T-helper 2 cell treated with Interferon-gamma antibody and Interleukin-4, amounts not matched to agents 5 μg/mL and 100 μg/mL, for 36 hours (primary cell): ENCODE data around the gene SAMD15.
"Not testable (repeated sequence)": the region's sequence is repeated elsewhere in the genome, so short reads cannot be mapped to it uniquely, and the experiment has no call there.

Source experiments
- DNase-seq: peaks from one replicate; pipeline ENCODE4 v3.0.0; 2021; ENCODE audit warnings: low spot score
- H3K27ac Mint-ChIP-seq: one replicate; pipeline ENCODE4 v1.8.0; 2021; ENCODE audit warnings: mild to moderate bottlenecking, mixed read lengths
- H3K27me3 Mint-ChIP-seq: one replicate; pipeline ENCODE4 v1.8.0; 2021; ENCODE audit warnings: low read depth, mixed read lengths
- H3K36me3 Mint-ChIP-seq: one replicate; pipeline ENCODE4 v1.8.0; 2021; ENCODE audit warnings: low read depth, mixed read lengths
- H3K4me1 Mint-ChIP-seq: one replicate; pipeline ENCODE4 v1.8.0; 2021; ENCODE audit warnings: low read depth, mixed read lengths
- H3K4me3 Mint-ChIP-seq: one replicate; pipeline ENCODE4 v1.8.0; 2022; ENCODE audit warnings: mild to moderate bottlenecking, moderate library complexity, mixed read lengths
- H3K9me3 Mint-ChIP-seq: one replicate; pipeline ENCODE4 v1.8.0; 2021; ENCODE audit warnings: mixed read lengths

SAMD15 gene

GRCh38 chr14:77406718-77407117, 29.5 kb downstream of the SAMD15 start:
- H3K36me3 Mint-ChIP-seq, result no peaks in the 10 kb centered on the region
- DNase-seq, result no peak
- peak overlapping the region; percentile 23 for H3K4me3 Mint-ChIP-seq
- no peak overlapping the region for H3K27ac Mint-ChIP-seq
- peaks cover 17% of the 10 kb centered on the region for H3K4me1 Mint-ChIP-seq
- no peaks in the 10 kb centered on the region for H3K9me3 Mint-ChIP-seq
- H3K27me3 Mint-ChIP-seq, result no peaks in the 10 kb centered on the region

GRCh38 chr14:77407158-77407557, 30.0 kb downstream of the SAMD15 start:
- Mint-ChIP-seq H3K9me3 (no peaks in the 10 kb centered on the region), H3K27me3 (no peaks in the 10 kb centered on the region), H3K27ac (no peak overlapping the region), H3K36me3 (no peaks in the 10 kb centered on the region), H3K4me1 (peaks cover 17% of the 10 kb centered on the region), H3K4me3 (peak overlapping the region; percentile 23)
- DNase-seq, result no peak

GRCh38 chr14:77409131-77409533, 32.0 kb downstream of the SAMD15 start:
- no peaks in the 10 kb centered on the region for H3K36me3 Mint-ChIP-seq
- H3K4me3 Mint-ChIP-seq, result no peak overlapping the region
- H3K27ac Mint-ChIP-seq, result no peak overlapping the region
- no peaks in the 10 kb centered on the region for H3K27me3 Mint-ChIP-seq
- H3K9me3 Mint-ChIP-seq, result no peaks in the 10 kb centered on the region
- peaks cover 17% of the 10 kb centered on the region for H3K4me1 Mint-ChIP-seq
- no peak for DNase-seq

DNA sequence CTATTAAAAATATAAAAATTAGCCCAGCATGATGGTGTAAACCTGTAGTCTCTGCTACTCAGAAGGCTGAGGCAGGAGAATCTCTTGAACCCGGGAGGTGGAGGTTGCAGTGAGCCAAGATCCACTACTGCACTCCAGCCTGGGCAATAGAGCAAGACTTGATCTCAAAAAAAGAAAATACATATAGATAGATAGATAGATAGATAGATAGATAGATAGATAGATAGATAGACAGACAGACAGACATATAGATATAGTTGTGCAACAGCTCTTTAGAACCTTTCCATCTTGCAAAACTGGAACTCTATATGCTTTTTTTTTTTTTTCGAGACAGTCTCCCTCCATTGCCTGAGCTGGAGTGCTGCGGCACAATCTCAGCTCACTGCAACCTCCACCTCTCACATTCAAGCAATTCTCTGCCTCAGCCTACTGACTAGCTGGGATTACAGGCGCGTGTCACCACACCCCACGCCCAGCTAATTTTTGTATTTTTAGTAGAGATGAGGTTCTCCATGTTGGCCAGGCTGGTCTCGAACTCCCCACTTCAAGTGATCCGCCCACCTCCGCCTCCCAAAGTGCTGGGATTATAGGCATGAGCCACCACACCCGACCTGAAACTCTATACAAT, 38.3 kb downstream of the SAMD15 start:
- H3K9me3 Mint-ChIP-seq, result peaks cover 12% of the 10 kb centered on the region
- not testable (repeated sequence) for H3K27ac Mint-ChIP-seq, H3K27me3 Mint-ChIP-seq, DNase-seq, H3K4me1 Mint-ChIP-seq, H3K4me3 Mint-ChIP-seq, H3K36me3 Mint-ChIP-seq

GRCh38 chr14:77416098-77416497, 38.9 kb downstream of the SAMD15 start:
- H3K4me1 Mint-ChIP-seq, DNase-seq, H3K27me3 Mint-ChIP-seq, H3K4me3 Mint-ChIP-seq, H3K36me3 Mint-ChIP-seq, H3K27ac Mint-ChIP-seq: not testable (repeated sequence)
- H3K9me3 Mint-ChIP-seq, result peaks cover 12% of the 10 kb centered on the region

DNA sequence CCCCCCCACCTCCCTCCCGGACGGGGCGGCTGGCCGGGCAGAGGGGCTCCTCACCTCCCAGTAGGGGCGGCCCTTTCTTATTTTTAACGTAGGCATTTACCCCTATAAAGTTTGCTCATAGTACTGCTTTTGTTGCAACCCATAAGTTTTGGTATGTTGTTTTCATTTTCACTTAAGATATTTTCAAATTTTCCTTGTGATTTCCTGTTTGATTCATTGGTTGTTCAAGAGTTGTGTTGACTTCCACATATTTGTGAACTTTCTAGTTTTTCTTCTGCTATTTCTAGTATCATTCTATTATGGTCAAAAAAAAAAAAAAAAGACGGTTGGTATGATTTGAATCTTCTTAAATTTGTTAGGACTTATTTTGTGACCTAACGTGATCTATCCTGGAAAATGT, 39.7 kb downstream of the SAMD15 start:
- no peak overlapping the region for H3K27ac Mint-ChIP-seq
- no peak overlapping the region for H3K4me3 Mint-ChIP-seq
- DNase-seq, result no peak
- H3K9me3 Mint-ChIP-seq, result peaks cover 12% of the 10 kb centered on the region
- no peaks in the 10 kb centered on the region for H3K4me1 Mint-ChIP-seq
- H3K36me3 Mint-ChIP-seq, result peaks cover 15% of the 10 kb centered on the region
- no peaks in the 10 kb centered on the region for H3K27me3 Mint-ChIP-seq

- peaks cover 36% of the 10 kb centered on the region for H3K36me3 Mint-ChIP-seq
- no peak overlapping the region for H3K27ac Mint-ChIP-seq
- peaks cover 12% of the 10 kb centered on the region for H3K9me3 Mint-ChIP-seq
- H3K4me1 Mint-ChIP-seq, result no peaks in the 10 kb centered on the region
- H3K27me3 Mint-ChIP-seq, result no peaks in the 10 kb centered on the region
- no peak for DNase-seq
- no peak overlapping the region for H3K4me3 Mint-ChIP-seq
Measured at GRCh38 chr14:77421201-77421600, 44.0 kb downstream of the SAMD15 start.

DNA sequence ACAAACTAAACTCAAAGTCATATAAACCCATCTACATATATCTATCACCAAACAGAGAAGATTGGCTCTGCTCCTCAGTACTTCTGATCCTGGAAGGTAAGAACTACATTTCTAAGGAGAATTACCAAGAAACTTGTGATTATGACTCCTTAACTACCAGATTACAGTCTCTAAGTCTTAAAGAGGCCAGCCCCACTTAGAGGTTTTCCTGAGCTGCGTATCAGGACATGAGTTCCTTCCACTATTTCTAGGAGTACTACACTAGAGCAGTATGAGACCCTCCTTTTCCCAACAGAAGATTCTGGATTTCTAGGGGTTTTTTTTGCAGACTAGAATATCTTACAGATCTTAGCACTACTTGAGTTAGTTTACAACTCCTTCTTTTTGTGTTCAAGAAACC, 46.2 kb downstream of the SAMD15 start, which contains the start of gene NOXRED1:
NOXRED1 (minus strand) TSS at position 101 of the 400 bp plus-strand sequence. CDS start 634 bp downstream, outside the sequence.
- DNase-seq, result no peak
- no peak within 1 kb of the TSS for H3K27ac Mint-ChIP-seq
- no peak within 1 kb of the TSS for H3K4me3 Mint-ChIP-seq
- H3K4me1 Mint-ChIP-seq, result no peaks in the 10 kb centered on the region
- no peaks in the 10 kb centered on the region for H3K27me3 Mint-ChIP-seq
- peaks cover 52% of the 10 kb centered on the region for H3K36me3 Mint-ChIP-seq
- H3K9me3 Mint-ChIP-seq, result peaks cover 12% of the 10 kb centered on the region

DNA sequence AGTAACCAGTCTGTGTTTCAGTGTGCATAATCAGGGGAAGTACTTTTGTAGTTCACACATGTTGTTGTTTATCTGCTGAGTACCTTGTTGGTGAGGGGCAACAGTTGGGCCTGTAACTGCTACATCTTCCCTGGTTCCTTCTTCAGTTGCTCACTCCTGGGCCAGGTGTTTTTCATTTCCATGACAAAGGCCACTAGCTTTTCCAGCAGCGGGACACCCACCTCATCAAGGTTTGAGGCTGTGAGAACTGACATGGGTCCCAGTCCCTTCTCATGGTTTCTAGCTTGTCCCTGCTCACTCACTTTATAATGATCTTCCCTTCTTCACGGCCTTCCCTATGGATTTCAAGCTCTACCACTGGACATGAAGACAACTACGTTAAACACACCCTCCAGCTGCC, 47.7 kb downstream of the SAMD15 start:
- Mint-ChIP-seq H3K27me3 (no peaks in the 10 kb centered on the region), H3K4me3 (no peak overlapping the region), H3K27ac (no peak overlapping the region), H3K9me3 (peaks cover 4% of the 10 kb centered on the region), H3K4me1 (no peaks in the 10 kb centered on the region), H3K36me3 (peaks cover 56% of the 10 kb centered on the region)
- no peak for DNase-seq

GRCh38 chr14:77426396-77426795, 49.2 kb downstream of the SAMD15 start:
- H3K27ac Mint-ChIP-seq, result no peak overlapping the region
- peaks cover 50% of the 10 kb centered on the region for H3K36me3 Mint-ChIP-seq
- H3K4me3 Mint-ChIP-seq, result no peak overlapping the region
- no peaks in the 10 kb centered on the region for H3K9me3 Mint-ChIP-seq
- DNase-seq, result no peak
- no peaks in the 10 kb centered on the region for H3K27me3 Mint-ChIP-seq
- H3K4me1 Mint-ChIP-seq, result no peaks in the 10 kb centered on the region

DNA sequence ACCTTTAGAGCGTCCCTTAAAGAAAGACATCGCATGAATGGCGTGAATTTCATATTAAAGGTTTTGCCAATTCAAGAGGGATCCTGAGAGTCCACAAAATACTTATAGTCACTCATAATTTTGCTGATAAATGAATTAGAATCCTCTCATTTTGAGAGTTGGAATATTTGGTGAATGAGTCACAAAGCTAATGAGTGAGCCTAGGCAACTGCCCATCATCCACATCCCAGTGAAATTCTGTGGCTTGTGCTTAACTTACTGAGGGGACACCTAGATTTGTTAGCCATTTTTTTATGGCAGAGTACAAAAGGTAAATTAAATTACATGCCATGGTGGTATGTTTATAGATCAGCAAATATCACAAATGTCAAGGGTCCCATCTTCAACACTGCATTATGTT, 58.9 kb downstream of the SAMD15 start:
- H3K4me1 Mint-ChIP-seq, result no peaks in the 10 kb centered on the region
- H3K9me3 Mint-ChIP-seq, result no peaks in the 10 kb centered on the region
- no peak overlapping the region for H3K4me3 Mint-ChIP-seq
- DNase-seq, result no peak
- H3K27ac Mint-ChIP-seq, result no peak overlapping the region
- H3K36me3 Mint-ChIP-seq, result peaks cover 23% of the 10 kb centered on the region
- H3K27me3 Mint-ChIP-seq, result no peaks in the 10 kb centered on the region

DNA sequence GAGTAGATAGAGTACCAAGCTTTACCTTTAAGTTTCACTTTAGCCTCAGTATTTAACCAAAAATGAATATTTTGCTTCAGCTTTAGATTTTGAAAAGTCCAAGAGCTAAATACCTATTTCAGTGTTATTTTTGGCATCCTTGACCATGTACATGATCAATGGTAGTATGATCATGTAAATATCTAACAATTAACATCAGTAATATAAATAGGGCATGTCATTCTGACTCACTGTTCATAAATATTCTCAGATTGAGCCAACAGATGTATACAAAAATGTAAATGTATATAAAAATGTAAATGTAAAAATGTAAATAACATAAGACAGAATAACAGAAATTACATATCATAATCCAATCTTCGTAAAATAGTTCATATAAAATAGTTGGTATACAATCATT, 61.4 kb downstream of the SAMD15 start:
- peaks cover 40% of the 10 kb centered on the region for H3K36me3 Mint-ChIP-seq
- H3K4me1 Mint-ChIP-seq, result no peaks in the 10 kb centered on the region
- H3K27ac Mint-ChIP-seq, result no peak overlapping the region
- H3K9me3 Mint-ChIP-seq, result no peaks in the 10 kb centered on the region
- no peak for DNase-seq
- no peak overlapping the region for H3K4me3 Mint-ChIP-seq
- H3K27me3 Mint-ChIP-seq, result no peaks in the 10 kb centered on the region

DNA sequence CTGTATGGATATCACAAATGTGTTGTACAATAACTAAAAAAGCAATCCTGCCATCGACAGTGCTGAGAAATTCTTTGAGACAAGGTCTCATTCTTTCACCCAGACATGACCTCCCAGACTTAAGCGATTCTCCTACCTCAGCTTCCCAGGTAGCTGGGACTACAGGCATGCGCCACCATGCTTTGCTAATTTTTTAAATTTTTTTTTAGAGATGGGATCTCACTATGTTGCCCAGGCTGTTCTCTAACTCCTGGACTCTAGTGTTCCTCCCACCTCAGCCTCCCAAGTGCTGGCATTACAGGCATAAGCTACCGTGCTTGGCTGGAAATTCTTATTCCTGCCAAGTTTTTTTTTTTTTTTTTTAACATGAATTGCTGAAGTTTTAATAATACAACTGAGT, 62.7 kb downstream of the SAMD15 start:
- Mint-ChIP-seq H3K9me3 (no peaks in the 10 kb centered on the region), H3K36me3 (peaks cover 40% of the 10 kb centered on the region), H3K27ac (no peak overlapping the region), H3K4me1 (no peaks in the 10 kb centered on the region), H3K27me3 (no peaks in the 10 kb centered on the region), H3K4me3 (no peak overlapping the region)
- DNase-seq, result no peak
